Measurements from ENCODE around the gene CFAP70.

The CFAP70 gene

GRCh38 chr10:73238990-73239566 is 119.6 kb downstream of the CFAP70 start:
- H3K4me1 ChIP-seq (ENCODE audit: insufficient read depth, low read length, severe bottlenecking), result peaks cover 4% of the 10 kb centered on the region
- no peak overlapping the region for H3K27ac ChIP-seq (ENCODE audit: low read depth, low read length, poor library complexity, severe bottlenecking)
- no peaks in the 10 kb centered on the region for H4K20me1 ChIP-seq (ENCODE audit: insufficient read depth, low read length)
- H3K9ac ChIP-seq (ENCODE audit: low read length), result no peak overlapping the region
- H3K4me2 ChIP-seq (ENCODE audit: low read length), result no peak overlapping the region
- peaks cover 89% of the 10 kb centered on the region for H3K36me3 ChIP-seq (ENCODE audit: insufficient read depth, low read length)
- H3K79me2 ChIP-seq (ENCODE audit: insufficient read depth, low read length), result peaks cover 4% of the 10 kb centered on the region; the same call in 1 of the 2 replicates
- no peaks in the 10 kb centered on the region for H3F3A ChIP-seq (ENCODE audit: insufficient read depth, low read length)
- TF ChIP-seq CTCF (IDR thresholded peaks at IDR 0.05; ENCODE audit: low read length), result no peak
- TF ChIP-seq EZH2 (IDR thresholded peaks at IDR 0.05; ENCODE audit: borderline replicate concordance, low read length), result no peak
- no peaks in the 10 kb centered on the region for H3K9me2 ChIP-seq (ENCODE audit: low read depth, low read length)
- H2AFZ ChIP-seq (ENCODE audit: low read length), result no peak overlapping the region
- H3K27me3 ChIP-seq (ENCODE audit: insufficient read depth, low read length), result no peaks in the 10 kb centered on the region
- no peaks in the 10 kb centered on the region for H3K9me3 ChIP-seq (ENCODE audit: low read length)
- H3K4me3 ChIP-seq (ENCODE audit: low read depth, low read length, poor library complexity, severe bottlenecking), result no peak overlapping the region

GRCh38 chr10:73234695-73235094 is 124.0 kb downstream of the CFAP70 start:
- Histone ChIP-seq H3K4me3 (ENCODE audit: low read depth, low read length, poor library complexity, severe bottlenecking) (no peak overlapping the region), H3F3A (ENCODE audit: insufficient read depth, low read length) (no peaks in the 10 kb centered on the region), H4K20me1 (ENCODE audit: insufficient read depth, low read length) (no peaks in the 10 kb centered on the region), H3K79me2 (ENCODE audit: insufficient read depth, low read length) (no peaks in the 10 kb centered on the region), H3K4me2 (ENCODE audit: low read length) (no peak overlapping the region), H2AFZ (ENCODE audit: low read length) (no peak overlapping the region), H3K4me1 (ENCODE audit: insufficient read depth, low read length, severe bottlenecking) (no peaks in the 10 kb centered on the region), H3K9ac (ENCODE audit: low read length) (no peak overlapping the region), H3K27me3 (ENCODE audit: insufficient read depth, low read length) (no peaks in the 10 kb centered on the region), H3K9me3 (ENCODE audit: low read length) (no peaks in the 10 kb centered on the region), H3K27ac (ENCODE audit: low read depth, low read length, poor library complexity, severe bottlenecking) (no peak overlapping the region), H3K36me3 (ENCODE audit: insufficient read depth, low read length) (peaks cover 51% of the 10 kb centered on the region), H3K9me2 (ENCODE audit: low read depth, low read length) (no peaks in the 10 kb centered on the region)
- TF ChIP-seq EZH2 (IDR thresholded peaks at IDR 0.05; ENCODE audit: borderline replicate concordance, low read length) (no peak), CTCF (IDR thresholded peaks at IDR 0.05; ENCODE audit: low read length) (no peak)

GRCh38 chr10:73233883-73234282 is 124.8 kb downstream of the CFAP70 start:
- Histone ChIP-seq H3K9me3 (ENCODE audit: low read length) (no peaks in the 10 kb centered on the region), H4K20me1 (ENCODE audit: insufficient read depth, low read length) (no peaks in the 10 kb centered on the region), H3K36me3 (ENCODE audit: insufficient read depth, low read length) (peaks cover 43% of the 10 kb centered on the region), H3K4me2 (ENCODE audit: low read length) (no peak overlapping the region), H3K27me3 (ENCODE audit: insufficient read depth, low read length) (no peaks in the 10 kb centered on the region), H3K4me1 (ENCODE audit: insufficient read depth, low read length, severe bottlenecking) (no peaks in the 10 kb centered on the region), H3K79me2 (ENCODE audit: insufficient read depth, low read length) (no peaks in the 10 kb centered on the region), H3K9ac (ENCODE audit: low read length) (no peak overlapping the region), H3K9me2 (ENCODE audit: low read depth, low read length) (no peaks in the 10 kb centered on the region), H3K27ac (ENCODE audit: low read depth, low read length, poor library complexity, severe bottlenecking) (no peak overlapping the region), H3K4me3 (ENCODE audit: low read depth, low read length, poor library complexity, severe bottlenecking) (no peak overlapping the region), H2AFZ (ENCODE audit: low read length) (no peak overlapping the region), H3F3A (ENCODE audit: insufficient read depth, low read length) (no peaks in the 10 kb centered on the region)
- TF ChIP-seq EZH2 (IDR thresholded peaks at IDR 0.05; ENCODE audit: borderline replicate concordance, low read length) (no peak), CTCF (IDR thresholded peaks at IDR 0.05; ENCODE audit: low read length) (no peak)
